Endothelial cell (in vitro differentiated cells): ENCODE measurements around the gene CAPRIN1. TPM values are rescaled to one million over a fixed set of nuclear protein-coding genes. Genes with fewer than 3 reads are reported as not detected.

Source experiments
- DNase-seq: peaks from one replicate; pipeline ENCODE4 v3.0.0; 2021; ENCODE audit warnings: low spot score
- H3K27ac Mint-ChIP-seq: one replicate; pipeline ENCODE4 v1.8.0; 2021; ENCODE audit warnings: mixed read lengths, inconsistent platforms; ENCODE audit not compliant: unreplicated experiment
- H3K27me3 Mint-ChIP-seq: one replicate; pipeline ENCODE4 v1.8.0; 2021; ENCODE audit warnings: mild to moderate bottlenecking, moderate library complexity, mixed read lengths, inconsistent platforms; ENCODE audit not compliant: unreplicated experiment
- H3K36me3 Mint-ChIP-seq: one replicate; pipeline ENCODE4 v1.8.0; 2021; ENCODE audit warnings: mild to moderate bottlenecking, low read depth, mixed read lengths, inconsistent platforms; ENCODE audit not compliant: unreplicated experiment
- H3K4me1 Mint-ChIP-seq: one replicate; pipeline ENCODE4 v1.8.0; 2021; ENCODE audit warnings: mild to moderate bottlenecking, mixed read lengths, inconsistent platforms; ENCODE audit not compliant: unreplicated experiment
- H3K4me3 Mint-ChIP-seq: one replicate; pipeline ENCODE4 v1.8.0; 2021; ENCODE audit warnings: mild to moderate bottlenecking, mixed read lengths, inconsistent platforms; ENCODE audit not compliant: unreplicated experiment
- H3K9me3 Mint-ChIP-seq: one replicate; pipeline ENCODE4 v1.8.0; 2021; ENCODE audit warnings: mixed read lengths, inconsistent platforms; ENCODE audit not compliant: unreplicated experiment
- CTCF ChIP-seq: fragments of 200-600 bp; sonication (generic); IDR thresholded peaks from one replicate; pipeline ENCODE4 v1.5.0; 2021; ENCODE audit warnings: antibody characterized with exemption; ENCODE audit not compliant: unreplicated experiment
- total RNA-seq: library from RNA; stranded (reverse); fragmentation: NEBNext Ultra II Directional; extraction: Animal tissue kit (Norgen Biotek cat#: 25700); gene quantifications from one replicate; pipeline ENCODE4 v1.2.1, GENCODE V29; 2021; ENCODE audit not compliant: unreplicated experiment

CAPRIN1 gene
- total RNA-seq, 1 donor from 2014 or later, result 257 TPM

GRCh38 chr11:34036456-34036855, 15.1 kb upstream of the CAPRIN1 start:
- Mint-ChIP-seq H3K9me3 (no peaks in the 10 kb centered on the region), H3K36me3 (no peaks in the 10 kb centered on the region), H3K4me1 (no peaks in the 10 kb centered on the region), H3K27ac (no peak overlapping the region), H3K4me3 (no peak overlapping the region), H3K27me3 (peaks cover 3% of the 10 kb centered on the region)
- DNase-seq, result no peak
- no peak for TF ChIP-seq CTCF

GRCh38 chr11:34037016-34037415, 14.5 kb upstream of the CAPRIN1 start:
- H3K27ac Mint-ChIP-seq, result no peak overlapping the region
- H3K27me3 Mint-ChIP-seq, result peaks cover 3% of the 10 kb centered on the region
- no peak overlapping the region for H3K4me3 Mint-ChIP-seq
- H3K9me3 Mint-ChIP-seq, result no peaks in the 10 kb centered on the region
- TF ChIP-seq CTCF, result no peak
- H3K4me1 Mint-ChIP-seq, result no peaks in the 10 kb centered on the region
- no peaks in the 10 kb centered on the region for H3K36me3 Mint-ChIP-seq
- DNase-seq, result no peak

GRCh38 chr11:34040571-34040970, 11.0 kb upstream of the CAPRIN1 start:
- H3K4me3 Mint-ChIP-seq, result no peak overlapping the region

GRCh38 chr11:34044664-34045485, 6.7 kb upstream of the CAPRIN1 start:
- no peak overlapping the region for H3K27ac Mint-ChIP-seq
- H3K9me3 Mint-ChIP-seq, result no peaks in the 10 kb centered on the region
- no peaks in the 10 kb centered on the region for H3K4me1 Mint-ChIP-seq
- no peaks in the 10 kb centered on the region for H3K36me3 Mint-ChIP-seq
- no peak overlapping the region for H3K4me3 Mint-ChIP-seq
- no peaks in the 10 kb centered on the region for H3K27me3 Mint-ChIP-seq
- DNase-seq, result no peak
- no peak for TF ChIP-seq CTCF

More at GRCh38 chr11:34040571-34040970, 11.0 kb upstream of the CAPRIN1 start:
- no peaks in the 10 kb centered on the region for H3K27me3 Mint-ChIP-seq
- TF ChIP-seq CTCF, result no peak
- no peaks in the 10 kb centered on the region for H3K36me3 Mint-ChIP-seq
- H3K4me1 Mint-ChIP-seq, result no peaks in the 10 kb centered on the region
- no peak for DNase-seq
- H3K9me3 Mint-ChIP-seq, result no peaks in the 10 kb centered on the region
- H3K27ac Mint-ChIP-seq, result no peak overlapping the region

GRCh38 chr11:34049028-34049427, 2.5 kb upstream of the CAPRIN1 start:
- no peak for DNase-seq
- no peak for TF ChIP-seq CTCF
- Mint-ChIP-seq H3K27me3 (peaks cover 9% of the 10 kb centered on the region), H3K4me3 (no peak overlapping the region), H3K4me1 (peaks cover 18% of the 10 kb centered on the region), H3K36me3 (peaks cover 12% of the 10 kb centered on the region), H3K9me3 (no peaks in the 10 kb centered on the region), H3K27ac (no peak overlapping the region)
